ENCODE results near the gene OR6N2. TPM values are rescaled to one million over a fixed set of nuclear protein-coding genes. Genes with fewer than 3 reads are reported as not detected.

OR6N2 gene
- total and polyA plus RNA-seq, 2 donors (not counting 1 experiment from before 2014, with no cell fraction given): not detected

- Histone ChIP-seq H3K27ac (ENCODE audit: insufficient read depth, low read length) (no peak overlapping the region), H3K4me3 (replicated peaks in 1 of 4; ENCODE audit: control extremely low read depth in 1 of 4, insufficient read depth in 1 of 4, low read depth in 3 of 4, low read length in 4 of 4) (no peak overlapping the region), H3K9ac (ENCODE audit: insufficient read depth, low read length) (no peak overlapping the region), H3K79me2 (ENCODE audit: control insufficient read depth, insufficient read depth, low read length) (no peaks in the 10 kb centered on the region), H3K4me2 (ENCODE audit: extremely low read depth, insufficient read depth, low read length) (no peak overlapping the region), H3K9me3 (ENCODE audit: control insufficient read depth, insufficient read depth, low read depth, low read length) (no peaks in the 10 kb centered on the region), H4K20me1 (ENCODE audit: control insufficient read depth, extremely low read depth, insufficient read depth, low read length) (no peaks in the 10 kb centered on the region), H3K4me1 (ENCODE audit: control insufficient read depth, extremely low read depth, insufficient read depth, low read length) (no peaks in the 10 kb centered on the region), H3K27me3 (ENCODE audit: control insufficient read depth, insufficient read depth, low read length) (no peaks in the 10 kb centered on the region), H3K36me3 (ENCODE audit: control insufficient read depth, insufficient read depth, low read length) (no peaks in the 10 kb centered on the region), H2AFZ (ENCODE audit: low read length) (no peak overlapping the region)
- DNase-seq (ENCODE audit: low read depth in 2 of 2): no peak
- TF ChIP-seq EZH2 (IDR thresholded peaks at IDR 0.05; ENCODE audit: low read length, missing control alignments) (no peak), CTCF (conservative IDR thresholded peaks at IDR 0.05 in 1 of 2, IDR thresholded peaks at IDR 0.05 in 1 of 2; ENCODE audit: low read depth in 1 of 2, low read length in 2 of 2) (no peak)
These were observed 19.5 kb upstream of the OR6N2 start for GRCh38 chr1:158800526-158800925.

- H3K9me3 ChIP-seq (ENCODE audit: control insufficient read depth, insufficient read depth, low read depth, low read length): no peaks in the 10 kb centered on the region
- H3K79me2 ChIP-seq (ENCODE audit: control insufficient read depth, insufficient read depth, low read length): no peaks in the 10 kb centered on the region
- no peaks in the 10 kb centered on the region for H3K36me3 ChIP-seq (ENCODE audit: control insufficient read depth, insufficient read depth, low read length)
- H3K9ac ChIP-seq (ENCODE audit: insufficient read depth, low read length): no peak overlapping the region
- no peak overlapping the region for H3K4me2 ChIP-seq (ENCODE audit: extremely low read depth, insufficient read depth, low read length)
- no peaks in the 10 kb centered on the region for H3K27me3 ChIP-seq (ENCODE audit: control insufficient read depth, insufficient read depth, low read length)
- DNase-seq (ENCODE audit: low read depth in 2 of 2): no peak
- no peak overlapping the region for H3K27ac ChIP-seq (ENCODE audit: insufficient read depth, low read length)
- H2AFZ ChIP-seq (ENCODE audit: low read length): no peak overlapping the region
- H3K4me1 ChIP-seq (ENCODE audit: control insufficient read depth, extremely low read depth, insufficient read depth, low read length): no peaks in the 10 kb centered on the region
- no peak overlapping the region for H3K4me3 ChIP-seq (replicated peaks in 1 of 4; ENCODE audit: control extremely low read depth in 1 of 4, insufficient read depth in 1 of 4, low read depth in 3 of 4, low read length in 4 of 4)
- TF ChIP-seq EZH2 (IDR thresholded peaks at IDR 0.05; ENCODE audit: low read length, missing control alignments): no peak
- no peak for TF ChIP-seq CTCF (conservative IDR thresholded peaks at IDR 0.05 in 1 of 2, IDR thresholded peaks at IDR 0.05 in 1 of 2; ENCODE audit: low read depth in 1 of 2, low read length in 2 of 2)
- H4K20me1 ChIP-seq (ENCODE audit: control insufficient read depth, extremely low read depth, insufficient read depth, low read length): no peaks in the 10 kb centered on the region
These were observed 18.7 kb upstream of the OR6N2 start for GRCh38 chr1:158799689-158800088.

- Histone ChIP-seq H2AFZ (ENCODE audit: low read length) (no peak overlapping the region), H3K9me3 (ENCODE audit: control insufficient read depth, insufficient read depth, low read depth, low read length) (no peaks in the 10 kb centered on the region), H3K4me2 (ENCODE audit: extremely low read depth, insufficient read depth, low read length) (no peak overlapping the region), H3K9ac (ENCODE audit: insufficient read depth, low read length) (no peak overlapping the region), H3K36me3 (ENCODE audit: control insufficient read depth, insufficient read depth, low read length) (no peaks in the 10 kb centered on the region), H3K4me1 (ENCODE audit: control insufficient read depth, extremely low read depth, insufficient read depth, low read length) (no peaks in the 10 kb centered on the region), H3K4me3 (replicated peaks in 1 of 4; ENCODE audit: control extremely low read depth in 1 of 4, insufficient read depth in 1 of 4, low read depth in 3 of 4, low read length in 4 of 4) (no peak overlapping the region), H4K20me1 (ENCODE audit: control insufficient read depth, extremely low read depth, insufficient read depth, low read length) (no peaks in the 10 kb centered on the region), H3K27ac (ENCODE audit: insufficient read depth, low read length) (no peak overlapping the region), H3K27me3 (ENCODE audit: control insufficient read depth, insufficient read depth, low read length) (no peaks in the 10 kb centered on the region), H3K79me2 (ENCODE audit: control insufficient read depth, insufficient read depth, low read length) (no peaks in the 10 kb centered on the region)
- DNase-seq (ENCODE audit: low read depth in 2 of 2): no peak
- TF ChIP-seq CTCF (conservative IDR thresholded peaks at IDR 0.05 in 1 of 2, IDR thresholded peaks at IDR 0.05 in 1 of 2; ENCODE audit: low read depth in 1 of 2, low read length in 2 of 2): no peak
- no peak for TF ChIP-seq EZH2 (IDR thresholded peaks at IDR 0.05; ENCODE audit: low read length, missing control alignments)
These were observed 17.5 kb upstream of the OR6N2 start for GRCh38 chr1:158798531-158798930.

All from fibroblast of lung (primary cell).